Astrocyte (in vitro differentiated cells and primary cell): ENCODE measurements around the gene SLC6A12.

Experiments
- EZH2 ChIP-seq: IDR thresholded peaks from 2 replicates; pipeline ENCODE4 v1.6.1; 2012; ENCODE audit warnings: mild to moderate bottlenecking, low read length, inconsistent platforms; ENCODE audit not compliant: insufficient read depth
- TF ChIP-seq, protein P1 (sequence below): IDR thresholded peaks from 2 replicates; pipeline ENCODE4 v1.5.1; 2011; ENCODE audit warnings: low read depth, mild to moderate bottlenecking, inconsistent platforms, low read length, moderate library complexity; ENCODE audit not compliant: insufficient read depth

DNA sequence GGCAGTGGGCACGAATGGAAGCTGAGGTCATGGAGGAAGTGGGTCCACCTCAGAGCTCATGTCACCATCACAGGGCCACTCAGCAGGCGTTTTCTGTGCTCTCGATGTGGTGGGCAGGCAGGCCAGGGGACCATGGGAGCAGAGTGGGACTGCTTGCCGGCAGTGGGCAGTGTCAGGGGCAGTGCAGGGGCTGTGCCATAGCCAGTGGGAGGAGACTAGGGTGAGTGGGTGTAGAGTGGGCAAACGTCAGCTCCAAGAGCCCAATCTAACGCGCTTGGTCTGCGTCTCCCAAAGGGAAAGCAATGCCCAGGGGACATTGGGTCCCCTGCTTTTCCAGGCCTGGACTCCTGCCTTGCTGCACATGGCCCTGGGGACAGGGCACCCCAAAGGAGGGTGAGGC is 58.3 kb downstream of the SLC6A12 start:
- TF ChIP-seq EZH2, result no peak
- TF ChIP-seq, protein P1, sequence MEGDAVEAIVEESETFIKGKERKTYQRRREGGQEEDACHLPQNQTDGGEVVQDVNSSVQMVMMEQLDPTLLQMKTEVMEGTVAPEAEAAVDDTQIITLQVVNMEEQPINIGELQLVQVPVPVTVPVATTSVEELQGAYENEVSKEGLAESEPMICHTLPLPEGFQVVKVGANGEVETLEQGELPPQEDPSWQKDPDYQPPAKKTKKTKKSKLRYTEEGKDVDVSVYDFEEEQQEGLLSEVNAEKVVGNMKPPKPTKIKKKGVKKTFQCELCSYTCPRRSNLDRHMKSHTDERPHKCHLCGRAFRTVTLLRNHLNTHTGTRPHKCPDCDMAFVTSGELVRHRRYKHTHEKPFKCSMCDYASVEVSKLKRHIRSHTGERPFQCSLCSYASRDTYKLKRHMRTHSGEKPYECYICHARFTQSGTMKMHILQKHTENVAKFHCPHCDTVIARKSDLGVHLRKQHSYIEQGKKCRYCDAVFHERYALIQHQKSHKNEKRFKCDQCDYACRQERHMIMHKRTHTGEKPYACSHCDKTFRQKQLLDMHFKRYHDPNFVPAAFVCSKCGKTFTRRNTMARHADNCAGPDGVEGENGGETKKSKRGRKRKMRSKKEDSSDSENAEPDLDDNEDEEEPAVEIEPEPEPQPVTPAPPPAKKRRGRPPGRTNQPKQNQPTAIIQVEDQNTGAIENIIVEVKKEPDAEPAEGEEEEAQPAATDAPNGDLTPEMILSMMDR, result no peak
